ENCODE measurements around the gene CRIM1. TPM values are rescaled to one million over a fixed set of nuclear protein-coding genes. Genes with fewer than 3 reads are reported as not detected.

Gene CRIM1
- total RNA-seq, 2 donors from 2014 or later, result 26.7 to 26.9 TPM

- H3K27me3 Mint-ChIP-seq (ENCODE audit: insufficient read depth), result no peaks in the 10 kb centered on the region
- H3K36me3 Mint-ChIP-seq (ENCODE audit: low read depth), result no peaks in the 10 kb centered on the region
- H3K9me3 ChIP-seq (ENCODE audit: control insufficient read depth, low read length), result no peaks in the 10 kb centered on the region
- H3K36me3 ChIP-seq (ENCODE audit: control insufficient read depth, insufficient read depth, low read length), result peaks cover 13% of the 10 kb centered on the region
- H3K9ac ChIP-seq (ENCODE audit: extremely low read depth, low read length, poor library complexity, severe bottlenecking), result no peak overlapping the region
- 85 to 95% methylated on average over 3 to 4 of the region's 4 CpGs for WGBS, 2 experiments (ENCODE audit: insufficient coverage in 1 of 2, insufficient read length in 1 of 2)
- no peak overlapping the region for H3K4me3 ChIP-seq (ENCODE audit: low read length)
- H3K9me3 Mint-ChIP-seq, result no peaks in the 10 kb centered on the region
- no peak overlapping the region for H3K4me3 Mint-ChIP-seq
- TF ChIP-seq, protein P1, sequence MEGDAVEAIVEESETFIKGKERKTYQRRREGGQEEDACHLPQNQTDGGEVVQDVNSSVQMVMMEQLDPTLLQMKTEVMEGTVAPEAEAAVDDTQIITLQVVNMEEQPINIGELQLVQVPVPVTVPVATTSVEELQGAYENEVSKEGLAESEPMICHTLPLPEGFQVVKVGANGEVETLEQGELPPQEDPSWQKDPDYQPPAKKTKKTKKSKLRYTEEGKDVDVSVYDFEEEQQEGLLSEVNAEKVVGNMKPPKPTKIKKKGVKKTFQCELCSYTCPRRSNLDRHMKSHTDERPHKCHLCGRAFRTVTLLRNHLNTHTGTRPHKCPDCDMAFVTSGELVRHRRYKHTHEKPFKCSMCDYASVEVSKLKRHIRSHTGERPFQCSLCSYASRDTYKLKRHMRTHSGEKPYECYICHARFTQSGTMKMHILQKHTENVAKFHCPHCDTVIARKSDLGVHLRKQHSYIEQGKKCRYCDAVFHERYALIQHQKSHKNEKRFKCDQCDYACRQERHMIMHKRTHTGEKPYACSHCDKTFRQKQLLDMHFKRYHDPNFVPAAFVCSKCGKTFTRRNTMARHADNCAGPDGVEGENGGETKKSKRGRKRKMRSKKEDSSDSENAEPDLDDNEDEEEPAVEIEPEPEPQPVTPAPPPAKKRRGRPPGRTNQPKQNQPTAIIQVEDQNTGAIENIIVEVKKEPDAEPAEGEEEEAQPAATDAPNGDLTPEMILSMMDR (conservative IDR thresholded peaks at IDR 0.05), result no peak
- H3K27me3 ChIP-seq (ENCODE audit: control insufficient read depth, insufficient read depth, low read length, poor library complexity, severe bottlenecking), result no peaks in the 10 kb centered on the region
- H3K4me1 Mint-ChIP-seq, result peaks cover 80% of the 10 kb centered on the region
- H3K27ac Mint-ChIP-seq, result no peak overlapping the region
- no peak overlapping the region for H3K27ac ChIP-seq (ENCODE audit: low read depth, low read length)
- DNase-seq, result no peak
- peaks cover 40% of the 10 kb centered on the region for H3K4me1 ChIP-seq (ENCODE audit: control insufficient read depth, insufficient read depth, low read length)
Measured at GRCh38 chr2:36369716-36370115, 14.1 kb downstream of the CRIM1 start.

DNA sequence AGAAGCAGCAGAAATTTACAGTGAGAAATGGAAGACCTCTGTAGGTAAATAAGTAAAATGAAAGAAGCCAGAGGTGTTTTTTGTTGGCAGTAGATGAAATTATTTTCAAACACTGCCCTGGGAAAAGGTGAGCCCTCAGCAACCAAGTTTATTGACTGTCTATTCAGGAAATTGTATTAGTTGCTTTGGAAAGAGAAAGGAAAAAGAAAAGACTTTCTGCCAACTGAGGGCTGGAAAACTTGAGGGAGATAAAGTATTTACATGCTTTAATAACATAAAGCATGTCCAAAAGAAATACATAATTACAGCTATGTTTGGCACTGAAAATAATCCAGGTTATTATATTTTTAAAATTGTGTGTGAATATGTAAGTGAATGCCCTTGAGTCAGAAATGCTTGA is 14.7 kb downstream of the CRIM1 start:
- Mint-ChIP-seq H3K27ac (no peak overlapping the region), H3K4me1 (peaks cover 77% of the 10 kb centered on the region), H3K9me3 (no peaks in the 10 kb centered on the region), H3K27me3 (ENCODE audit: insufficient read depth) (no peaks in the 10 kb centered on the region), H3K36me3 (ENCODE audit: low read depth) (no peaks in the 10 kb centered on the region), H3K4me3 (no peak overlapping the region)
- TF ChIP-seq, protein P1 (conservative IDR thresholded peaks at IDR 0.05), result no peak
- H3K4me3 ChIP-seq (ENCODE audit: low read length), result no peak overlapping the region
- H3K27me3 ChIP-seq (ENCODE audit: control insufficient read depth, insufficient read depth, low read length, poor library complexity, severe bottlenecking), result no peaks in the 10 kb centered on the region
- no peaks in the 10 kb centered on the region for H3K9me3 ChIP-seq (ENCODE audit: control insufficient read depth, low read length)
- H3K9ac ChIP-seq (ENCODE audit: extremely low read depth, low read length, poor library complexity, severe bottlenecking), result no peak overlapping the region
- H3K4me1 ChIP-seq (ENCODE audit: control insufficient read depth, insufficient read depth, low read length), result peaks cover 38% of the 10 kb centered on the region
- H3K27ac ChIP-seq (ENCODE audit: low read depth, low read length), result no peak overlapping the region
- no peak for DNase-seq
- H3K36me3 ChIP-seq (ENCODE audit: control insufficient read depth, insufficient read depth, low read length), result peaks cover 13% of the 10 kb centered on the region

GRCh38 chr2:36371070-36371874 is 15.7 kb downstream of the CRIM1 start:
- Mint-ChIP-seq H3K27ac (peak overlapping the region; percentile 84), H3K4me3 (no peak overlapping the region), H3K36me3 (ENCODE audit: low read depth) (no peaks in the 10 kb centered on the region), H3K9me3 (no peaks in the 10 kb centered on the region), H3K4me1 (peaks cover 75% of the 10 kb centered on the region), H3K27me3 (ENCODE audit: insufficient read depth) (no peaks in the 10 kb centered on the region)
- WGBS, 2 experiments (ENCODE audit: insufficient coverage in 1 of 2, insufficient read length in 1 of 2), result 73 to 79% methylated on average over 7 to 9 of the region's 9 CpGs
- Histone ChIP-seq H3K4me3 (ENCODE audit: low read length) (peak overlapping the region; percentile 12), H3K27ac (ENCODE audit: low read depth, low read length) (no peak overlapping the region), H3K36me3 (ENCODE audit: control insufficient read depth, insufficient read depth, low read length) (peaks cover 13% of the 10 kb centered on the region), H3K9ac (ENCODE audit: extremely low read depth, low read length, poor library complexity, severe bottlenecking) (peak overlapping the region; percentile 5), H3K27me3 (ENCODE audit: control insufficient read depth, insufficient read depth, low read length, poor library complexity, severe bottlenecking) (no peaks in the 10 kb centered on the region), H3K4me1 (ENCODE audit: control insufficient read depth, insufficient read depth, low read length) (peaks cover 37% of the 10 kb centered on the region), H3K9me3 (ENCODE audit: control insufficient read depth, low read length) (no peaks in the 10 kb centered on the region)
- DNase-seq, result no peak
- TF ChIP-seq, protein P1 (conservative IDR thresholded peaks at IDR 0.05), result no peak

Measured in endodermal cell (in vitro differentiated cells).